KMS-11 (cell line): ENCODE data around the gene QPRT.
"Not testable (repeated sequence)": the region's sequence is repeated elsewhere in the genome, so short reads cannot be mapped to it uniquely, and the experiment has no call there.

Experiments
- H2AFZ ChIP-seq: fragments of 200-600 bp; sonication (generic); 2 replicates; pipeline ENCODE4 v1.6.1; 2016; ENCODE audit warnings: antibody characterized with exemption, mixed run types, low read depth
- H3K27ac ChIP-seq: fragments of 200-600 bp; sonication (generic); 2 replicates; pipeline ENCODE4 v1.6.1; 2016; ENCODE audit warnings: mild to moderate bottlenecking, mixed run types
- H3K27me3 ChIP-seq: fragments of 200-600 bp; sonication (generic); 2 replicates; pipeline ENCODE4 v1.6.1; 2017; ENCODE audit warnings: mild to moderate bottlenecking, low read depth, mixed run types, moderate library complexity; ENCODE audit not compliant: insufficient read depth
- H3K36me3 ChIP-seq: fragments of 200-600 bp; sonication (generic); 2 replicates; pipeline ENCODE4 v1.6.1; 2017; ENCODE audit warnings: mild to moderate bottlenecking, mixed run types; ENCODE audit not compliant: insufficient read depth
- H3K4me1 ChIP-seq: fragments of 200-600 bp; sonication (generic); 2 replicates; pipeline ENCODE4 v1.6.1; 2016; ENCODE audit warnings: mild to moderate bottlenecking, low read depth, mixed run types; ENCODE audit not compliant: poor library complexity, severe bottlenecking
- H3K4me2 ChIP-seq: fragments of 200-600 bp; sonication (generic); 2 replicates; pipeline ENCODE4 v1.7.0; 2016; ENCODE audit warnings: mild to moderate bottlenecking, mixed run types
- H3K4me3 ChIP-seq: fragments of 200-600 bp; sonication (generic); IDR thresholded peaks from 2 replicates; pipeline ENCODE4 v1.6.1; 2017; ENCODE audit warnings: low read depth, low read length, mixed read lengths; ENCODE audit not compliant: insufficient read depth
- H3K79me2 ChIP-seq: fragments of 200-600 bp; sonication (generic); 2 replicates; pipeline ENCODE4 v1.6.1; 2016; ENCODE audit warnings: low read depth, mixed run types; ENCODE audit not compliant: insufficient read depth
- H3K9ac ChIP-seq: fragments of 200-600 bp; sonication (generic); 2 replicates; pipeline ENCODE4 v1.6.1; 2016; ENCODE audit warnings: mild to moderate bottlenecking, mixed run types
- H4K20me1 ChIP-seq: fragments of 200-600 bp; sonication (generic); 2 replicates; pipeline ENCODE4 v1.6.1; 2016; ENCODE audit warnings: mild to moderate bottlenecking, mixed run types; ENCODE audit not compliant: insufficient read depth
- TF ChIP-seq, protein P1 (sequence below): fragments of 200-600 bp; sonication (generic); conservative IDR thresholded peaks from 2 replicates; pipeline ENCODE4 v1.6.1; 2017; ENCODE audit warnings: low read depth, mild to moderate bottlenecking, antibody characterized with exemption, low read length, moderate library complexity, mixed read lengths

The QPRT gene

DNA sequence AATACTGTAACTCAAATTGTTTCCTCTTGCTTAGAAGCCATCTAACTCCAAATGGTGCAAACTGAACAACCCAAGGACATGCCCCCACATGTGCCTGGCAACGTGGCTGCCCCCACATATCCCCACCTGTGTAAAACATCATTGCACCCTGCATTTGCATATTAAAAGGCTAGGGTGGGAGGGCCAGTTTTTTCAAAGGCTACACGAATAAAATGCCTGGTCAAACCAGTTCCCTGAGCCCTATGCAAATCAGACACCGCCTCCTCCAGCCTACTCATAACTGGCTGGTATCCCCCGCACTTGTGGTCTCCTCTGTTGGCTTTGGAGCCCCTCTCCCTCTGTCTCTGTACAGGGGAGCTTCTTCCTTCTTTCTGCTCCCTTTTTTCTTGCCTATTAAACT is 40.1 kb downstream of the QPRT start:
- Histone ChIP-seq H3K4me2 (no peak overlapping the region), H4K20me1 (no peaks in the 10 kb centered on the region), H3K36me3 (no peaks in the 10 kb centered on the region), H3K4me1 (peaks cover 10% of the 10 kb centered on the region), H3K4me3 (no peak overlapping the region), H3K27ac (no peak overlapping the region), H3K79me2 (no peaks in the 10 kb centered on the region), H2AFZ (no peak overlapping the region), H3K27me3 (no peaks in the 10 kb centered on the region), H3K9ac (no peak overlapping the region)
- TF ChIP-seq, protein P1, sequence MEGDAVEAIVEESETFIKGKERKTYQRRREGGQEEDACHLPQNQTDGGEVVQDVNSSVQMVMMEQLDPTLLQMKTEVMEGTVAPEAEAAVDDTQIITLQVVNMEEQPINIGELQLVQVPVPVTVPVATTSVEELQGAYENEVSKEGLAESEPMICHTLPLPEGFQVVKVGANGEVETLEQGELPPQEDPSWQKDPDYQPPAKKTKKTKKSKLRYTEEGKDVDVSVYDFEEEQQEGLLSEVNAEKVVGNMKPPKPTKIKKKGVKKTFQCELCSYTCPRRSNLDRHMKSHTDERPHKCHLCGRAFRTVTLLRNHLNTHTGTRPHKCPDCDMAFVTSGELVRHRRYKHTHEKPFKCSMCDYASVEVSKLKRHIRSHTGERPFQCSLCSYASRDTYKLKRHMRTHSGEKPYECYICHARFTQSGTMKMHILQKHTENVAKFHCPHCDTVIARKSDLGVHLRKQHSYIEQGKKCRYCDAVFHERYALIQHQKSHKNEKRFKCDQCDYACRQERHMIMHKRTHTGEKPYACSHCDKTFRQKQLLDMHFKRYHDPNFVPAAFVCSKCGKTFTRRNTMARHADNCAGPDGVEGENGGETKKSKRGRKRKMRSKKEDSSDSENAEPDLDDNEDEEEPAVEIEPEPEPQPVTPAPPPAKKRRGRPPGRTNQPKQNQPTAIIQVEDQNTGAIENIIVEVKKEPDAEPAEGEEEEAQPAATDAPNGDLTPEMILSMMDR, result no peak

DNA sequence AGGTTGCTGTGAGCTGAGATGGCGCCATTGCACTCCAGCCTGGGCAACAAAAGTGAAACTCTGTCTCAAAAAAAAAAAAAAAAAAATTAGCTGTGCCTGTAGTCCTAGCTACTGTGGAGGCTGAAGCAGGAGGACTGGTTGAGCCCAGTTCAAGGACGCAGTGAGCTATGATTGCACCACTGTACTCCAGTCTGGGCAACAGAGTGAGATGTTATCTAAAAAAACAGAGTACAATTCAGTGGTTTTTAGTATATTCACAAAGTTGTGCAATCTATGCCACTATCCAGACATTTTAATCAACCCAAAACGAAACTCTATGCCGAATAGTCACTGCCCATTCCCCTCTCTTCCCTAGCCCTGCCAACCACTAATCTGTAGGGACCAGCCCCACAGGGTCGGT is 41.7 kb downstream of the QPRT start:
- no peaks in the 10 kb centered on the region for H3K4me1 ChIP-seq
- H2AFZ ChIP-seq, result no peak overlapping the region
- H3K27ac ChIP-seq, result no peak overlapping the region
- no peaks in the 10 kb centered on the region for H4K20me1 ChIP-seq
- no peak overlapping the region for H3K4me3 ChIP-seq
- TF ChIP-seq, protein P1, result no peak
- no peaks in the 10 kb centered on the region for H3K36me3 ChIP-seq
- no peaks in the 10 kb centered on the region for H3K79me2 ChIP-seq
- H3K4me2 ChIP-seq, result no peak overlapping the region
- no peak overlapping the region for H3K9ac ChIP-seq
- no peaks in the 10 kb centered on the region for H3K27me3 ChIP-seq

GRCh38 chr16:29721167-29721879 is 42.3 kb downstream of the QPRT start:
- H4K20me1 ChIP-seq, H3K9ac ChIP-seq, H3K4me1 ChIP-seq, H3K27ac ChIP-seq, H2AFZ ChIP-seq, H3K4me3 ChIP-seq, H3K4me2 ChIP-seq, H3K27me3 ChIP-seq, H3K79me2 ChIP-seq, H3K36me3 ChIP-seq: not testable (repeated sequence)

DNA sequence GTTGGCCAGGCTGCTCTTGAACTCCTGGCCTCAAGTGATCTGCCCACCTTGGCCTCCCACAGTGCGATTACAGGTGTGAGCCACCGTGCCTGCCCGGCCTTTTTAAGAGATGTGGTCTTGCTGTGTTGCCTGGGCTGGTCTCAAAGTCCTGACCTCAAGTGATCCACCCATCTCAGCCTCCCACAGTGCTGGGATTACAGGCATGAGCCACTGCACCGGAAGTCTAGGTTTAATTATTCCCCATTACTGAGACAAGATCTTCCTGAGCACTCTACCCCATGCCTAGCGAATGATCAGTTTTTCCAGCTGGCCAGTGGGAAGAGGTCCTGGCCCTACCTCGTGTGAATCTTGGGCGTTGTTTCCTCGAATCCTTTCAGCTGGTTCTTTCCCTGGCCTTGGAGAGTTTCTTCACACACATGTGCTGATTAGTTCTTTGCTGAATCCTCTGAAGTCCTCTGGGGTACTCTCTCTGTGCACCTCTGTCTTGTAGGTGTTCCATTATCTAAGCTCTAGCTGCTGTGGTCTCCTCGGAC is 47.9 kb downstream of the QPRT start:
- Histone ChIP-seq H3K4me1 (peaks cover 15% of the 10 kb centered on the region), H4K20me1 (no peaks in the 10 kb centered on the region), H3K4me2 (no peak overlapping the region), H2AFZ (no peak overlapping the region), H3K27ac (no peak overlapping the region), H3K9ac (no peak overlapping the region), H3K36me3 (no peaks in the 10 kb centered on the region), H3K79me2 (no peaks in the 10 kb centered on the region), H3K27me3 (no peaks in the 10 kb centered on the region; the same call in 1 of the 2 replicates), H3K4me3 (no peak overlapping the region)
- TF ChIP-seq, protein P1, result no peak

- Histone ChIP-seq H3K4me2 (no peak overlapping the region), H3K27ac (no peak overlapping the region), H3K36me3 (no peaks in the 10 kb centered on the region), H3K9ac (no peak overlapping the region), H4K20me1 (no peaks in the 10 kb centered on the region), H3K4me1 (peaks cover 20% of the 10 kb centered on the region), H2AFZ (no peak overlapping the region), H3K79me2 (no peaks in the 10 kb centered on the region), H3K27me3 (no peaks in the 10 kb centered on the region; the same call in 1 of the 2 replicates), H3K4me3 (no peak overlapping the region)
- TF ChIP-seq, protein P1, result no peak
Observed at GRCh38 chr16:29727452-29727851, 48.5 kb downstream of the QPRT start.
